GM18505 (cell line): ENCODE results near the gene LRRC27.

ENCODE experiments used
- ATAC-seq: cut with Tn5 transposase; IDR thresholded peaks from one replicate; pipeline ENCODE4 v1.9.1; 2021; ENCODE audit not compliant: unreplicated experiment
- POLR2A ChIP-seq: IDR thresholded peaks from 4 replicates; pipeline ENCODE4 v1.6.1; 2011; ENCODE audit warnings: borderline replicate concordance; ENCODE audit not compliant: insufficient read depth, insufficient read length; ENCODE audit errors: extremely low read depth

LRRC27 gene

DNA sequence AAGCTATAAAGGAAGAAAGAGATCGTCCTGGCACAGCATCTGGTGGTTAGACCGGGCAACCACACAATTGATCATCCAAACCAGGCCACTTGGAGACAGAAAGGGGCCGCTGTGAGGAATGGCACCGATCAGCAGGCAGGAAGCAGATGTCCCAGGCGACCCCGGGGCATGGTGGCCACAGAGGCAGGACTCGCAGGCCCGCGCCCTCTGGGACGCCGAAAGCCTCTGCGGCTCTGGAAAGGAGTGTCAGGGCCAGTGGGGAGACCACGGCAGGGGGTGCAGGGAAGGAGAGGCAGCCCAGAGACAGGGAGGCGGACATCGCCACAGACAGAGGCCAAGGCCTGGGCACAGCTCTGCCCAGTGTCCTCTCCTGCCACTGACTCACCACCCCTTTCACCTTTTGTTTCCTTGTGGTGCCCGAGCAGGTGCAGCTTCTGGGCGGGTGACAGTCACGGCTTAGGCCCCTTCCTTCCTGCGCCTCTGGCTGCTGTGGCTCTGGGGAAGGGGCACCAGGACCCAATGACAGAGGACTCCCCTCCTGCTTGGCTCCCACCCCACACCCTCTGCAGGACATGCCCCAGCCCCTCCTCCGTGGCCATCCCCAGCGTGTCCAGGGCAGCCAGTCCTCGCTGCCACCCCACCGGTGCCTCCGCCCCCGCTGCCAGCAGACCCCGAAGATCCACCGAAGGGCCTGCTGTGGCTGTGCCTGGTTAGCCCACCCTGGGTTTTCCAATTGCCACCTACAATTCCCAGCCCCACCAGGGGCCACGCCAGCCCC is 35.1 kb upstream of the LRRC27 start:
- TF ChIP-seq POLR2A = no peak
- no peak for ATAC-seq

- no peak for TF ChIP-seq POLR2A
- no peak for ATAC-seq
Observed at GRCh38 chr10:132297526-132297925, 34.5 kb upstream of the LRRC27 start.

DNA sequence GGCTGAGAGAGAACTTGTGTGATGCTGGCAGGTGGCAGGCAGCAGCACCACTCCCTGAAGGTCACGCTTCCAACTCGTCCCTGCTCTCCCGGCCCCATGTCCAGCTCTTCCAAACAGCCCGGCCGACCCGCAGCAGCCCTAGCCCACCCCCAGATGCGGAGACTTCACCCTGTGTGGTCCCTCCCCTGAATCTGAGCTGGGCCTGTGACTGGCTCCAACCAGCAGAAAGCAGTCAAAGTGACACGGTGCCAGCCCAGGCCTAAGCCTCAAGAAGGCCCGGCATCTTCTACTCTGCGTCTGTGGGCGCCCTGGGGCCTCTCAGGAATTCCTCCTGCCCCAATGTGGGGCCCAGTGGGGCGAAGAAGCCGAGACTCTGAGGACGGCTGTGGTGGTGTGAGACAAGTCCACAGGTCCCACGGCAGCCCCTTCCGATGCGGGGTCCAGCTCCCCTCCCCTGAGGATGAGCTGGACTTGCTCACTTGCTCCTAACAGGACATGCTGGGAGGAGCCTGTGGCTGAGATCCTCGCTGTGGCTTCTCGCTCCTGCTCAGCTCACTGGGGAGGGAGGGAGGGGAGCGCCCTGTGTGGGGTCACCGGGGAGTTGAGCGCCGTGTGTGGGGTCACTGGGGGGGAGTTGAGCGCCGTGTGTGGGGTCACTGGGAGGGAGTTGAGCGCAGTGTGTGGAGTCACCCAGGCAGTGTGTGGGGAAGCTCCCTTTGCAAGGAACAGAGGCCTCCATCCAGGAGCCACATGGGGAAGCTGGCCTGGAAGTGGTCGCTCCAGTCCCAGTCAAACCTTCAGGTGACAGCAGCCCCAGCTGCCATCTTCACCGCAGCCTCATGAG is 33.7 kb upstream of the LRRC27 start:
- TF ChIP-seq POLR2A = no peak
- no peak for ATAC-seq

DNA sequence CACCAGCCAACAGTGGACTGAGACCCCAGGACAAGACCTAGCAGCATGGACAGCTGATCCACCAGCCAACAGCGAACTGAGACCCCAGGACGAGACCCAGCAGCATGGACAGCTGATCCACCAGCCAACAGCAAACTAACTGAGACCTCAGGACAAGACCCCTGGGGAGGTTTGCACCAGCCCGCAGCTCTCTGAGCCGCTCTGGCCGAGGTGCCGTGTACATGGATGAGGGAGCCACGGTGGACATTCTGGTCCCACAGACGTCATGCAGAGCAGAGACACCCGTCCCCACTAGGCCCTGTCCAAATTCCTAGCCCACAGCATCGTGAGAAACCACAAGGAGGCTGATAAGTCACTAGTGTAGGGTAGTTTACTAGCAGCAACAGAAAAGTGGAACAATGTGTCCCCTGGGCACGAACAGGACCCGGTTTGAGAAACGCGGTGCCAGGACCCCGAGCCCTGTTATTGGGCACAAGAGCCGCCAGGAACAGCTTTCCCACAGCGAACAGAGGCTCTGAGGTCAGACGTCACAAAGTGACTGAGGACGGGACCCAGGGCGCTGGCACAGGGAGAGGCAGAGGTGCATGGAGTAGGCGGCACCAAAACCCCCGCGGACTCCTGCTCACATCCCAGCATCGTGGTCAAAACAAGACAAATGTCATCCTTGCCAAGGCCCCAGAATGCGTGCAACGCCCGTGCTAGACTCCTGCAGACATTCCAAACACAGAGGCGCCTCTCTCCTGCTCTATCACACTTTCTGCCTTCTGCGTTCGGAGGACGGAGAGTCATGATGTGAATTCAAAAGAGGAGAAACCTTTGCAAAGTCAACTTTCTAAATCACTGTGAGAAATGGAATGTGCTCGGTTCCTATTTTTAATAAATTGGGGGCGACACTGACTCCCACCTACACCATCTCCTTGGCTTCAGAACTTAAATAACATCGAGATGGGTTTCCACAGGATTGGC is 32.3 kb upstream of the LRRC27 start:
- ATAC-seq = no peak

DNA sequence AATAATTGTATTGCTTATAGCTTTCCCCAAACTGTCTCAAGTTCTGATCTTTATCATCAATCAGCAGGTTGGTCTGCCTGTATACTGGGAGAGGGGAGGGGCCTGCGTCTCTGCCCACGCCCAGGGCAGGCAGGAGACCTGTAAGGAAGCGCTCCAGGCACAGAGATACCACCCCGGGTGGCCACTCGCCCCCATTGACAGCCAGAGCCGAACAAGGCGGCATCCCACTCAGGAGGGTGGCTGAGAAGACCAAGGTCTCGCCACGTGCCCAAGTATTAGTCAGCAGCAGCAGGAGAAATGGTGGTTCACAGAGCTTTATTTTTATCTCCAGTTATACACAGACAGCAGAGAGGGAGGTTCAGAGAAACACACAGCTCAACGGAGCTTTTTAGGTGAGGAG is 31.4 kb upstream of the LRRC27 start:
- ATAC-seq = no peak
- no peak for TF ChIP-seq POLR2A

More for the DNA sequence above, 32.3 kb upstream of the LRRC27 start:
- no peak for TF ChIP-seq POLR2A

- no peak for TF ChIP-seq POLR2A
- ATAC-seq = no peak
Observed at GRCh38 chr10:132301371-132302330, 30.3 kb upstream of the LRRC27 start.

DNA sequence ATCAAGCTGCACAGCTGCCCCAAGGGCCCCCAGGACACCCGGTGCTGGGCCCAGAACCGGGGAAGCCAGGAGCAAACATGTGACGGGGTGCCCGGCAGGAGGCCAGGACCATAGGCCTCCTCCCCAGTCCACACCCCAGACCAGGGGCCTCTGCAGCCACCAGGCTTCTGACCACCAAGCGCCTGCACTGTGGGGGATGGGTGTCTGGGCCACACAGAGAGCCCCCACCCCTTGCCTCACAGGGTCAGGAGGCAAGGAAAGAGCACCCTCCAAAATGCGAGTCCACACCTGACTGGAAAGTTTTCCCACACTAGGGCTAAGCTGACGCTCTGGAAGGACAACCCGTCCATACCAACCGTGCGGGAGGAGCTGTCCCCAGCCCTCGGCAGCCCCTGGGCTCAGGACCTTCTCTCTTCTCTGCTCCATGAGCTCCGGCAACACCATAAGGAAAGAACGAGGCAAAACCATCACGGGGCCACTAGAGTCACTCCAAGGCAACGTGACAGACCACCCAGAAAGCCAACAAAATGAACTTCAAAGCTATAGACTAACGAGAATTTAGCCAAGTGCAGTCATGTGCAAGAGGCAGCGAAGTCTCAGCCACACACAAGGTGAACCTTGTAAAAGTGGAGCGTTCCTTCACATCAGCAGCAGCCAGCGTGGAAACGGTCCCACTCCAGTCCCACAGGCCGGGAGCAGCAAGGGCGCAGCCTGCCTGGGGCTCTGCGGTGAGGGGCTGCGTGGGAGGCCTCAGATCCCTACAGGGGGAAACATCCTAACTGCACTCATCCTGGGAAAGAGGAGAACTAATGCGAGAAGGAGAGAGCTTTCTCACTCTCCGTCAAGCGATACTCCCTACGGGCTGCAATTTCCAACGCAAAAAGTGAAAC is 29.3 kb upstream of the LRRC27 start:
- no peak for TF ChIP-seq POLR2A

DNA sequence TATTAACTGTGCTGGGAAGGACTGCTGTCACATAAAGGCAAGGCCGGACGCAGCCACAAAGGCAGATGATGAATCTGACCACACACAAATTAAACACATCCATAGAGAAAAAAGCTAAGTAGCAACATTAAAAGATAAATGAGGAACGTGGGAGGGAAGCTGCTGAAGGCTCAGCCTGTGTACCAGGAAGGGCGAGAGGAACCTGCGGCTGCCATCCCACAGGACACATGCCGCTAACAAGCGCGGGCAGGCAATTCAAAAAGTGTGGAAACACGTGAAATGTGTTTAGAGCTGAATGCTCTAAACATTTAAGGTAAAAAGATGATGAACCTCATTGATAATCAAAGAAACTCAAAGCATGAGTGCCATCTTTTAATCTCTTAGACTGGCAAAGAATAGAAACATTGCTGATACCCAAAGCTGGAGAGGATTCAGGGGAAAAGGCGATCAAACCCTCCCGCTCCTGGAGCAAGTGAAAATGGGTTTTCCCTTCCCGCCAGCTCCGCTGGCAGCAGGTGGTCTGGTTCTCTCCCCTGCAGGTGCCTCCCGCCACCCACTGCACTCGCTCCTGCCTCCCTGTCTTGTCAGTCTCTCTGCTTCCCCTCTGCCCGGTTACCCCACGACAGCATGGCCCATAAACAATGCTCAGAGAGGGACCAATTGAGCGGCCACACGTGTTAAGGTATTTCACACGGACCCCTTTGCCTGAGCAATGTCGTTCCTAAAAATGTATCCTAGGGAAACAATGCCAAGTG is 28.5 kb upstream of the LRRC27 start:
- no peak for ATAC-seq
- TF ChIP-seq POLR2A = no peak

More for the DNA sequence above, 29.3 kb upstream of the LRRC27 start:
- ATAC-seq = no peak

- no peak for TF ChIP-seq POLR2A
- ATAC-seq = no peak
Observed at GRCh38 chr10:132304756-132305509, 27.1 kb upstream of the LRRC27 start.
